Measurements from ENCODE around the gene YDJC.

- TF ChIP-seq EZH2 (IDR thresholded peaks at IDR 0.05; ENCODE audit: low read depth), result no peak
- TF ChIP-seq CTCF (conservative IDR thresholded peaks at IDR 0.05), result no peak
Observed at GRCh38 chr22:21650280-21650679, 20.5 kb upstream of the YDJC start.
